Smooth muscle cell of the brain vasculature (primary cell): ENCODE measurements around the gene CACNG3.
"Not testable (repeated sequence)": the region's sequence is repeated elsewhere in the genome, so short reads cannot be mapped to it uniquely, and the experiment has no call there.

ENCODE experiments used
- DNase-seq: peaks from one replicate; pipeline ENCODE4 v3.0.0-alpha.2; 2012; ENCODE audit warnings: low read depth, low spot score

CACNG3 gene

DNA sequence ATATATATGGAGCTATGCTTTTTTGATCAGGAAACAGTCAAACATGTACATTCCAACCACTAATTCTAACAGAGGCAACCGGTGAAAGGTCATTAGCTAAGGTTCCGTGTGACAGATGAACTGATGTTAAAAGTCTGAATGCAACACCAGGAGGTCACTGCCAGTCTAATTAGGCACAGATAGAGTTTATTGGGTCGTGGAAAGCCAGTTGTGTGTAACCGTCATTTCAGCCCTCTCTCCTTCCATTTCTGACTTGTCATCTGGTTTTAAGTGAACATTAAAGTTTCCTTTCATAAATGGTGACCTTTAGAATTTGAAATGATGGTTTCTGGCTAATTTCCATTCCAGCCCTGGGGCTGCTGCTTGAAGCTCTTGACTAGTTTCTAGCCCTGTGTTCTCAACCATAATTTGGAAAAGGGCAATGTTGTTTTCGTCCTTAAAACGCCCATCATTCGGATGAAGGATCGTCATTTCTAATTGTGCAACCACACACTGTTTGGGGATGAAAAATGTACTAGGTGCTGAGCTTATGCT, 23.9 kb downstream of the CACNG3 start:
- no peak for DNase-seq

DNA sequence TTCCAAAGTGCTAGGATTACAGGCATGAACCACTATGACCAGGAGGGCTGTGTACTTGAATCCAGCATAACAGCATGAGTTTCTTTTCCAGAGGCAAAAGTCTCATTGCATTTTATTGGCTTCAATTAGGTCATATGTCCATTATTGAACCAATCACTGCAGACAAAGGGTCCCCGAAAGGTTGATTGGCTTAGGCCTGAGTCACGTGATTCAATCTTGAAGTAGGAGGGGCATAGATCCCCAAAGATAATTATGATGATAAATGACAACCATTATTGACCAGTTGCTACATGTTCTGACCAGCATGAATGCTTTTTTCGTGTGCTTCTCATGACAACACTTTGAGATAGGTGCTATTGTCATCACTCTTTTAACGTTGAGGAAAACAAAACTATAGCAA, 25.3 kb downstream of the CACNG3 start:
- no peak for DNase-seq

DNA sequence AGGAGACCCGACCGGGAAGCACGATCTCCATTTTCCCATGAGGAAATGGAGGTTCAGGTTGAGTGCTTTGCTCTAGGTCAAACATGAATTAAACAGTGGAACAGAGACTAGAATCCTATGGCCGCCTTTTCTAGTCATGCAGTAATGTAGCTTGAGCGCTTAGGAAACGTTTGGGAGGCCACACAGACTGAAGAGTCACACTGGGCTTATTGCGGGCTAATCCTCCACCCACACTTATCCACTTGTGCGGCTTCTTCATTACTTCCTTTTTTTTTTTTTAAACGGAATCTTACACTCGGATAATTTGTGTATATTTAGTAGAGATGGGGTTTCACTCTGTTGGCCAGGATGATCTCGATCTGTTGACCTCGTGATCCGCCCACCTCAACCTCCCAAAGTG, 26.0 kb downstream of the CACNG3 start:
- DNase-seq, result no peak

DNA sequence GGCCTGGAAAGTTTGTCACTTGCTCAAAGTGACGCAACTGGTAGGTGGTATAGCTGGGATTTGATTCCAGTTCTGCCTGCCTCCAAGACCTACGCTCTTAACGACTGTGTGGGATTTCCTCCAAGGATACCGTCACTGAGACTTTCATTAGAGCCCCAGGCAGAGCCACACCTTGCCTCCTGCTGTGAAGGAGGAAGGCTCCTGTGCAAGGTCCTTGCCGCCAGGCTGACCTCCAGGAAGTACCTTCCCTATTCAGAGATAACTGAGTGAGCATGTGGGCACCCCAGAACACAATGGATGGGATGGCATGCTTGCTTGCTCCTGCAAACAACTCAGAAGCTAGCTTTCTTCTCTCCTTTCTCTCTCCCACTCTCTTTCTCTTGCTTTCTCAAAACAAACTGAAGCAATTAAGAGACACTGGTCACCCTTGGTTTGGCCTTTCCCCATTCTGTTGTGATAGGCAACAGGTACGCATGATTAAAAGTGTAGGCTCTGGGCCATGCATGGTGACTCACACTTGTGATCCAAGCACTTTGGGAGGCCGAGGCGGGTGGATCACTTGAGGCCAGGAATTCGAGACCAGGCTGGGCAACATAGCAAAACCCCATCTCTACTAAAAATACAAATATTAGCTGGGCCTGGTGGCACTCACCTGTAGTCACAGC, 30.7 kb downstream of the CACNG3 start:
- DNase-seq, result no peak

DNA sequence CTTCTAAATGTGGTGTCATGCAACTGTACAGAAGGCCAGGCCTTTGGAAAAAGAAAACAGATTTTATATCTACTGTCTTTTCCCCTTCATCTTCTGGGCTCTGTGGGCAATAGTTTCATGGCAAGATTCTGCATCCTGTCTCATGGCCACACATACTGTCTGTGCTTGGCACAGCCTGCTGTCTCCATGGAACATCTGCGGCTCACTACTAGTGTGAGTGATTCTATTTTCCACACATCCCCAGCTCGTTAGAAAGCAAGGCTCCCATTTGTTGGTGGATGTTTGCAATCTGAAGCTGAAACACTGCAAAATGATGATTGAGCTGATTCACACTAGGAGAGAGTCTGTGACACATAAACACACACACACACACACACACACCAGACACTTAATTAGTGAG, 32.4 kb downstream of the CACNG3 start:
- no peak for DNase-seq

DNA sequence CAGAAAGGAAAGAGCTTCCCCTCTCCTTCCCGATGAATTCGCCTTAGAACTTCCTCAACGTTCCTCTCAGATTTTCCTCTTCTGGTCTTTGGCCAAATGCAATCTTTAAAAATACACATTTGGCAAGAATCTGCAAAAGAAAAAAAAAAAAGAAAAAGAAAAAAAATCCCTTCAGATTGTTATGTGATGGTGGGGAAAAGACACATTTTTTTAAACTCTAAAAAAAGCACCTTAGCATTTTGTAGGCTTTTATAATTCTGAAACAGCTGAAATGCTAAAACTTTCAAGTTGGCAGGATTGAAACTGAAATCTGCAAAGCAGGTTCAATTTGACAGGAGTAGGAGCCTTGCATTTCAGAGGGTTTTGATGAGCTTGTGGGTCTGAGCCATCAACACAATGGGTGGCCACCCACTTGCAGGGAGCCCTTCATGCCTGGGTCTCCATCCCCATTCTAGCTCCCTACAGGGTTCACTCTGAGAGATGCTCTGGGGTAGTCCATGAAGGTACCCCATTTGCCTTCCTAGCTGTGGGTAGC, 33.1 kb downstream of the CACNG3 start:
- DNase-seq, result no peak

DNA sequence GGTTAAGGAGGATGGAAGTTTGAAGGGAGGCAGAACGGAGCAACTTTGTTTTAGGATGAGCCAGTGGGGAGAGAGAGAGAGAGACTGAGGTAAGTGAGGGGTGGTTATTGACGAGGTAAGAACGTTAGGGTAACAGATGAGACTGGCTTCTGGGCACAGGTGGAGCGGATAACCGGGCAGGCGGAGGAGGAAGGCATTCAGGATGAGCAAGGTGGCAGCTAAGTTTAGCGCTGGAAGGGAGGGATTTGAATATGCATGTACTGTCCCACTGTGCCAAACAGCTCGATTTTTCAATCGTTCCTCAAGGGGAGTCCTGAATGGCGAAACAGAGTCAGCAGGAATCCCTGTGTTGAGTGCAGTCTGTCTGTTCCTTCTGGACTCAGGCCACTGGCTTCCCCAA, 35.8 kb downstream of the CACNG3 start:
- no peak for DNase-seq

DNA sequence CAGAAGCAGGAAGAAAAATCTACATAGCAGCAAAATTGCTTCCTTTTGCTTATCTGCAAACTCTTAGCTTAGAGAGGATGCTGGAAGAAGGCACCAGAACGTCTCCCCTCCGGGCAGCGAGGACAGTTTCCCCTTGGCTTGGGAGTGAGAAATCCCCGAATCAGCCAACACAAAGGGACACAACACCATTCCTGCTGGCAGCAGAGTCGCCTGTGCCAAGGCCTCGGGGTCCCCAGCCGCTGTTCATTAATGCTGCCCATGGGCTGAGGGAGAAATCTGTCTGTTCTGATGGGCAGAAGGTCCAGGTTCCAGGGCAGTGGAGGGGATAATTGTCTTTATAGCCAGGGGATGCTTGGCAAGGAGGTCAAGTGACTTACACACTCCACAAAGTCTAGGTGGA, 38.0 kb downstream of the CACNG3 start:
- no peak for DNase-seq

DNA sequence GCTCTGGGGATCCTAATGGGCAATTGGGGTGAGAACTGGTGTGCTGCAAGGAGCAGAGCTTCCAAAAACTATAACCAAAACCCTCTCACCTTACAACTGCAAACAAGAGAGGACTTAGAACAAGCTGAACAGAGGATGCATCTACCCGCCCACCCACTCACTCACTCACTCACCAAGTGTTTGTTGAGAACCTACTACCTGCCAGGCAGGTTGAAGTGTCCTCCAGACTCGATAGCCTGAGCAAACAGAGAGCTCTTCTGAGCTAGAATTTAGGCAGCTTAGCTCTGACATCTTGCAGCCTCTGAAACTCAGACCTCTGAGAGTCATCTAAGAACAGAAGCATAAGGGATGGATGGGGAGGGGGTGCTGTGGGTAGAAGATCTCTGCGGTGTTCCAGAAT, 41.2 kb downstream of the CACNG3 start:
- no peak for DNase-seq

DNA sequence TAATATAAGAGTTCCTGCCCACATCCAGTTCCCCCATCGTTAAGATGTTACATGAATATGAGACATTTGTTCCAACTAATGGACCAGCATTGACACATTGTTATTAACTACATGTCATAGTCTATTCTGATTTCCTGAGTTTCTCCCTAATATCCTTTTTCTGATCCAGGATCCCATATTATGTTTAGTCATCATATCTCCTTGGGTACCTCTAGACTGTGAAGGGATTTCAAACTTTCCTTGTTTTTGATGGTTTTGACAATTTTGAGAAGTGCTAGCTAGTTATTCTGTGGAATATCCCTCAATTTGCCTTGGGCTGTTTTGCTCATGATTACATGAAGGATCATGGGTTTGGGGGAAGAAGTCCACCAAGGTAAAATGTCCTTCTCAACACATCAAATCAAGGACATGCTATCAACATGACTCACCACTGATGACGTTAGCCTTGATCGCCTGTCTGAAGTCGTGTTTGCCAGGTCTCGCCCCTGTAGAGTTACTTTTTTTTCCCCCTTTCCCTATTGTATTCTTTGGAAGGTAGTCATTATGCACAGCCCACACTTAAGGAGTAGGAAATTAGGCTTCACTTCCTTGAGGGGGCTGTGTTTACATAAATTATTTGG, 42.5 kb downstream of the CACNG3 start:
- DNase-seq, result no peak

DNA sequence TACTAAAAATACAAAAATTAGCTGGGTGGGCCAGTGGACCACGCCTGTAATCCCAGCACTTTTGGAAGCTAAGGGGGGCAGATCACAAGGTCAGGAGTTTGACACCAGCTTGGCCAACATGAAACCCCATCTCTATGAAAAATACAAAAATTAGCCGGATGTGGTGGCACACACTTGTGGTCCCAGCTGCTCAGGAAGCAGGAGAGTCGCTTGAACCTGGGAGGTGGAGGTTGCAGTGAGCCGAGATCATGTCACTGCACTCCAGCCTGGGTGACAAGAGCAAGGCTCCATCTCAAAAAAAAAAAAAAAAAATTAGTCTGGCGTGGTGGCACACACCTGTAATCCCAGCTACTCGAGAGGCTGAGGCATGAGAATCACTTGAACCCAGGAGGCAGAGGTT, 44.6 kb downstream of the CACNG3 start:
- not testable (repeated sequence) for DNase-seq

DNA sequence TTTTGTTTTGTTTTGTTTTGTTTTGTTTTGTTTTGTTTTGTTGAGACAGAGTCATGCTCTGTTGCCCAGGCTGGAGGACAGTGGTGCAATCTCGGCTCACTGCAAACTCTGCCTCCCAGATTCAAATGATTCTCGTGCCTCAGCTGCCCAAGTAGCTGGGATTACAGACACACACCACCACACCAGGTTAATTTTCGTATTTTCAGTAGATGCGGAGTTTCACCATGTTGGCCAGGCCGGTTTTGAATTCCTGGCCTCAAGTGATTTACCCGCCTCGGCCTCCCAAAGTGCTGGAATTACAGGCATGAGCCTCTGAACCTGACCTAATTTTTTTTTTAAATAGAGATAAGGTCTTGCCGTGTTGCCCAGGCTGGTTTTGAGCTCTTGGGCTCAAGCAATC, 46.5 kb downstream of the CACNG3 start:
- no peak for DNase-seq

DNA sequence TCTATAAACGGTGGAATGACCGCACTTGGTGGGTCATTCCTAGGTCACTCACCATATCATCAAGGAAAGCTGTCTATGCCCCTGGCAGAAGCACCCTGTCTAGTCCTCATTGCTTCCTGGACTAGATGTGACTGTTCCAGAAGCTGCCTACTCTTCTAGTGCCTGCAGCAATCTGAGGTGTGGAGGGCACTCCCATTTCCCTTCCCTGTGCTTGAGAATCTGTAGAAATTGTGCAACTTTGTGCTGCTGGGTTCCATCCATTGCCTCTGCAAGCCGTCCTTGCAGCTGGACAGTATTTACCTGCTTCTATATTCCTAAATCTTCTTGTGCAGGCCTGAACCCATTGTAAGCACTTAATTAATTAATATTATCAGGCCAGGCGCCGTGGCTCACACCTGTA, 52.1 kb downstream of the CACNG3 start:
- no peak for DNase-seq

DNA sequence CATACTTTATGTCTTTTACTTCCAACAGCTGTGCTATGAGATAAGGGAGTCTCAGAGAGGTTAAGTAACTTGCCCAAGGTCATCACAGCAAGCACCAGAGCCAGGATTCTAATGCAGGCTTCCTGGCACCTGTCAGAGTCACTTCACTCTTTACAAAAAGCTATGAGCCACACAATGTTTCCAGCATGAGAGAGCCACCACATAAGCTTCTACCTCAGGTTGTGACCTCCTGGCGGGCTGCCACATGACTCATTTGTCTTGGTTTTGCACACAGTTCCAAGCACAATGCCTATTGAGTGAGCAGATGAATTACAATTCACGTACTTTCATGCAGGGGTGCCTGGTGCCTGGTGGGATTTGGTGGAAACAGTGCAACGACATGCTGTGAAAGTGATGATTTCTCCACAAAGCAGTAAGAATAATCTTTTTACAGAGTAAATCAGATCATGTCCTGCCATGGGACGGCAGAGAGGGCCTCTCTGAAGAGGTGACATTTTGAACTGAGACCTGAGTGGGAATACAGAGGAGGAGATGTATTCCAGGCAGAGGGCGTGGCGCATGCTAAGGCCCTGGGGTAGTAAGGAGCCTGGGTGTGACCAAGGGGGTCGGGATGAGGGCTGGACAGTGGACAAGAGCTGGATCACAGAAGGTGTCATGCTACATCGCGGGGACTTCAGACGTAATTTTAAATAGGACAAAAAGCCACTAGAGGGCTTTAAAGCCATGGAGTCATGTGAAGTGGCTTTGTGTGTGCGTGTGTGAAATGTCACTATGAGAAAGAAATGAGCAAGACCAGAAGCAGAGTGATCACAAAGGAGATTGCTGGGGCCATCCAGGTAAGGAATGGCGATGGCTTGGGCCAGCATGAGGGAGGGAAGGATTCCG, 53.4 kb downstream of the CACNG3 start:
- DNase-seq, result no peak

DNA sequence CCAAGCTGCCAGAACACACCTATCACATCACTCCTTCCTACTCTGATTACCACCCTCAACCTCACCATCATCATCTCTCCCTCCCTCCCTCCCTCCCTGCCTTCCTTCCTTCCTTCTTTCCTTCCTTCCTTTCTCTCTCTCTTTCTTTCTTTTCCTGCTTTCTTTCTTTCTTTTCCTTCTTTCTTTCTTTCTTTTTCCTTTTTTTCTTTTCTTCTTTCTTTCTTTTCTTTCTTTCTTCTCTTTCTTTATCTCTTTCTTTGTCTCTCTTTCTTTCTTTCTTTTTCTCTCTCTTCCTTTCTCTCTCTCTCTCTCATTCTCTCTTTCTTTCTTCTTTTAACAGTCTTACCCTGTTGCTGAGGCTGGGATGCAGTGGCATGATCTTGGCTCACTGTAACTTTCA, 59.2 kb downstream of the CACNG3 start:
- DNase-seq, result no peak

DNA sequence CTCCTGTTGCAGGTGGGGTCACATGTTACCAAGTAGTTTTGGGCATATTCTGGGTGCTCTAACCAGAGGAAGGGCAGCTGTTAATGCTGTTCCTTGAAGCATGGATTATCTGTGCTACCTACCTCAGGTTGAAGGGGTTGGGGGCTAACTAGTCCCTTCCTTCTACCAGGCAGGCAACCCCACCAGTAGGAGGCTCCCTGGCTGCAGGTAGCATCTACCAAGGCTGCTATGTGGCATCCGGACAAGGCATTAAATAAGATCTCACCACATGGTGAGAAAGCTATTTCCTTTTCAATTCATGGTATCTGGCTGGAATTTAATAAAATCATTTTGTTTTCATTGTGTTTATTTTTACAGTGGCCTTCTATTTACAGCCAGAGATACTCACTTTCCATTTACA, 62.5 kb downstream of the CACNG3 start:
- no peak for DNase-seq

DNA sequence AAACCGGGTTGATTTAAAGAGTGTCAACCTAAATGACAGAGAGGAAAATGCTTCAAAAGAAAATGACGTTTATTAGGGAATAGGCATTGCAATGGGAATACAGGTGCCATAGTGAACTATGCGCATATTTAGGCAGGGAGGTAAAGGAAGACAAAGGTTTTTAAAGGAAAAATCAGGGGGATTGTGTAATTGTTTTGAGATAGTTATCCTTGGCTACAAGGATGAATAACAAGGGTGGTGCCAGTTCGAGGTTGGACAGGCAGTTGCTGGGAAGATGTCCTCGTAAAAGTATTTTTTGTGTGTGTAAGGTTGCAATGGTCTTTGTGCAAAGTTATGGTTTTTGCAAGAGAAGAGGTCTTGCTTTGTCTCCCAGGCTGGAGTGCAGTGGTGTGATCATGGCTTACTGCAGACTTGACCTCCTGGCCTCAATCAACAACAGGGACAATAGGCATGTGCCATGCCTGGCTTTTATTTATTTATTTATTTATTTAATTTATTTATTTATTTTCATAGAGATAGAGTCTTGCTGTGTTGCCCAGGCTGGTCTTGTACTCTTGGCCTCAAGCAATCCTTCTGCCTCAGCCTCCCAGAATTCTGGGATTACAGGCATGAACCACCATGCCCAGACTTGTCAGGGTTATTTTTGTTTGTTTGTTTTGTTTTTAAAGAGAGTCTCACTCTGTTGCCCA, 63.1 kb downstream of the CACNG3 start:
- DNase-seq, result no peak

DNA sequence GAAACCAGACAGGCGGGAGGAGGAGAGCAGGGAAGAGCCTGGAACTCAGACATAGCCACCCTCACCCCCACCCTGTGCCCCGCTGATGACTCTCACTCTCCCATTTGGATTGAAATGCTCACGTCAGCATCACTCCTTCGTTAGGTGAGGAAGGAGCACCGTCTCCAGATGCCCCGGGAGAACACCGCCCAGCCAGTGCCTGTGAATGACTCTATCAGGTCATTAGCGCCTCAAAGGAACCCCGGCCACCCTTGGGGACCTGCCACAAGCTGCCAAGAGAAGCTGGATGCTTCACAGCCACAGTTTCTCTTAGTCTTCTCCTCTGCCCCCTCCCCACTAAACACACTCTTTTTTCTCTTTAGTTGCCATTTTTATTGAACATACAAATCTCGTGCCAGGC, 66.0 kb downstream of the CACNG3 start:
- no peak for DNase-seq

DNA sequence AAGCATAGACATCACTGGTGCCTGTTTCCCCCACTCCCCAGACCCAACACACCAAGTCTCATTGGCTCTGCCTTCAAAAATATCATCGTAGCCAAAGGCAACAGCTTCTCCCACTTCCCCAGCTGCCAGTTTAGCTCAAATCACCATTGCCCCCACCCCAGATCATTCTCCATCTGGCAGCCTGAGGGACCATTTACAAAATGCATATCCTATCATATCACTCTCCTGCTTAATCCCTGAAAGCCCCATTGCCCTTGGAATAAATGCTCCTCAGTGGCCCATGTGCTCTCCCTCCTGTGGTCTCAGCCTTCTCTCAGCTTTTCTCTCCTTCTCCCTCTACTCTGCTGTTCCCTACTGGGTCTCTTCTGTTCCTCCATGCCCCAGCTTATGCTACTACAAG, 68.3 kb downstream of the CACNG3 start:
- DNase-seq, result no peak

DNA sequence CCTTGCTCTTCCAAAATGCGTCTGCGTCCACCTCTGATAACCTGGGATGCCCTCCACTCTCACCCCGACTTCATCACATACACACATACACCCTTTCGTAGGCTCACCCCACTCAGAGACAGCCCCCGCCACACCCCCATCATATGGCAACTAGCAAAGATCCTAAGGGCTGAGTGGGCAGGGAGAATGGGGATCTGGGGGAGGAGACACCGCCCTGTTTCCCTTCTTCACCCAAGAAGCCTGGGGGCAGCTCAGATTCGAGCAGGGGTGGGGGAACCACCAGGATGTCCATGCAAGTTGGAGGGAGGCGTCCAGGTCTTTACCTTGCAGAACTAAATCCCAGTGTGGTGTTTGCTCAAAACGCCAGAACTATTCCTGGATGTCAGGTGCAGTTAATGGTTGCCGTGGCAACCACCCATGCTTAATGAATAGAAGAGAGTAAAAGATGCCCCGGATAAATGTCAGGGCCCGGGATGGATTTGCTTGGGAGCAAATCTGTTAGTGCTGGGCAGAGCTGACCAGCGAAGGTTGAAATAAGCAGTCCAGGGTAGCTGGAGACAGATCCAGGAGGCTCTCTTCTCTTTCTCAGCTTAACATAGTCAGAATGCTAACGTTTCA, 72.8 kb downstream of the CACNG3 start:
- no peak for DNase-seq

DNA sequence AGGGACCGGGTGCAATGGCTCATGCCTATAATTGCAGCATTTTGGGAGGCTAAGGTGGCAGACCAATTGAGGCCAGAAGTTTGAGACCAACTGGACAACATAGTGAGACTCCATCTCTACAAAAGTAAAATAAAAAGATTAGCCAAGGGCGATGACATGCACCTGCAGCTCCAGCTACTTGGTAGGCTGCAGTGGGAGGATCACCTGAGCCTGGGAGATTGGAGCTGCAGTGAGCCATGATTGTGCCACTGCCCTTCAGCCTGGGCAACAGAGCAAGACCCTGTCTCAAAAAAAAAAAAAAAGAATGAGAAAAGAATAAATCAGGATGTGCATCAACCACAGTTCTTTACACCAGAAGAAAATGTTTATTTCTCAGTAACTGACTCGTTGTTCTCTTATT, 76.0 kb downstream of the CACNG3 start:
- DNase-seq, result no peak
